WI38 (cell line): ENCODE data around the gene NUDT16.

Source experiments
- H3K4me3 ChIP-seq: 2 replicates; pipeline ENCODE4 v1.5.1; 2011; ENCODE audit warnings: low read depth, mild to moderate bottlenecking, control low read depth, low read length
- TF ChIP-seq, protein P1 (sequence below): IDR thresholded peaks from 2 replicates; pipeline ENCODE4 v1.5.1; 2012; ENCODE audit warnings: low read depth, mild to moderate bottlenecking, control low read depth, low read length

NUDT16 gene

GRCh38 chr3:131388490-131388799 is 6.9 kb downstream of the NUDT16 start:
- TF ChIP-seq, protein P1, sequence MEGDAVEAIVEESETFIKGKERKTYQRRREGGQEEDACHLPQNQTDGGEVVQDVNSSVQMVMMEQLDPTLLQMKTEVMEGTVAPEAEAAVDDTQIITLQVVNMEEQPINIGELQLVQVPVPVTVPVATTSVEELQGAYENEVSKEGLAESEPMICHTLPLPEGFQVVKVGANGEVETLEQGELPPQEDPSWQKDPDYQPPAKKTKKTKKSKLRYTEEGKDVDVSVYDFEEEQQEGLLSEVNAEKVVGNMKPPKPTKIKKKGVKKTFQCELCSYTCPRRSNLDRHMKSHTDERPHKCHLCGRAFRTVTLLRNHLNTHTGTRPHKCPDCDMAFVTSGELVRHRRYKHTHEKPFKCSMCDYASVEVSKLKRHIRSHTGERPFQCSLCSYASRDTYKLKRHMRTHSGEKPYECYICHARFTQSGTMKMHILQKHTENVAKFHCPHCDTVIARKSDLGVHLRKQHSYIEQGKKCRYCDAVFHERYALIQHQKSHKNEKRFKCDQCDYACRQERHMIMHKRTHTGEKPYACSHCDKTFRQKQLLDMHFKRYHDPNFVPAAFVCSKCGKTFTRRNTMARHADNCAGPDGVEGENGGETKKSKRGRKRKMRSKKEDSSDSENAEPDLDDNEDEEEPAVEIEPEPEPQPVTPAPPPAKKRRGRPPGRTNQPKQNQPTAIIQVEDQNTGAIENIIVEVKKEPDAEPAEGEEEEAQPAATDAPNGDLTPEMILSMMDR = no peak
- H3K4me3 ChIP-seq = no peak overlapping the region

- TF ChIP-seq, protein P1 = no peak
- H3K4me3 ChIP-seq = no peak overlapping the region
Observed at GRCh38 chr3:131390331-131390730, 8.8 kb downstream of the NUDT16 start.

GRCh38 chr3:131393051-131393450 is 11.5 kb downstream of the NUDT16 start:
- TF ChIP-seq, protein P1 = no peak
- no peak overlapping the region for H3K4me3 ChIP-seq

DNA sequence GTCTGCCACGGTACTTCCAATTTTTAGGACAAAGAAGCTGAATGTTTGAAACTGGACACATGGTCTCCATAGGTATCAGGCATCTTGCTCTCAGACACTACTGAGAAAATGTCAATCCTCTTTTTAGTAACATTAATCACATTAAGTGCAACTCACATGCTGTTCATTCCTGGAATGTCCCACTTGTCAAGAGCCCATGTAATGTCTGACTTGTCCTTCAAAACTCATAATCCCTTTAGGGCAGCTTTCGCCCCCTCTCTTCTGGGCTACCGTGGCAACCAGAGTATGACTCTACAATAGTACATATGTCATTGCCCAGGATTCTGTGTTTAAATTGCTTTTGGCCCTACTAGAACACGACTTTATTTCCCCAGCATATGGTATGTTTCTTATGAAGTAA is 12.3 kb downstream of the NUDT16 start:
- TF ChIP-seq, protein P1 = no peak
- H3K4me3 ChIP-seq = no peak overlapping the region

DNA sequence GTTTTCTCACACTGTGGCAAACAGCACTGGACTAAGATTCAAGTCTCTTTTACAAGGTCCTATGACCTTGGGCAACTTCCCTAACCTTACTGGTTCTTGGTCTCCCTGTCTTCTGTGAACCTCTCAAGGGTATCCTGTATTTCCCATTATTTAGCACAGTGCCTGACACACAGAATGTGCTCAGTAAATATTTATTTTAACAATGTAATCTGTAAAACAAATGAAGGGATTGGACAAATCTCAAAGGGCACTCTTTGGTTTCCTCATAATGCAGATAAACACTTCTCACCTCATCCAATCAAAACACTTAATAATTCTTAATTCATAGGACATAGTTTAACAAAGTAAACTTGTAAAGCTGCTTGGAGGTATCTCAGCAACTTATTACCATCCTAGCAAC is 12.8 kb downstream of the NUDT16 start:
- no peak overlapping the region for H3K4me3 ChIP-seq
- TF ChIP-seq, protein P1 = no peak

- no peak overlapping the region for H3K4me3 ChIP-seq
- TF ChIP-seq, protein P1 = no peak
Observed at GRCh38 chr3:131396170-131396569, 14.6 kb downstream of the NUDT16 start.

DNA sequence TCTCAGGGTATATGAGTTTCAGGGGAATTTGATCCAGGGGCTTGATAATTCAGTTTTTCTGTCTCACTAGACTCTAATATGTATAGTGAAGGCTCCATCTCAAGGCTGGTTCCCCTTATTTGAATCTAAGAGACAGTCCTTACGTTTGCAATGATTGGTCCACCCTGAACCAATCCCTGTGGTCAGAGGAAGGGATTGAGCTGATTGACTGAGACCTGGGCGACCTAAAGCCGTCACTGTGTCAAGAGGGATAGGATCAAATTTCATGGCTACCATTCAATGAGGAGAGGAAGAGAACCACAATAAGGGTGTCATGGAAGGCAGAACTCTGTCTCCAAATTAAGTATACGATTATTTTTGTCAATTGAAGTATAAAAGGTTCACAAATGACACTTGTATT is 16.3 kb downstream of the NUDT16 start:
- TF ChIP-seq, protein P1 = no peak

GRCh38 chr3:131401978-131402377 is 20.4 kb downstream of the NUDT16 start:
- H3K4me3 ChIP-seq = no peak overlapping the region
- TF ChIP-seq, protein P1 = no peak

More for the DNA sequence above, 16.3 kb downstream of the NUDT16 start:
- H3K4me3 ChIP-seq = no peak overlapping the region
